Activated CD8-positive, alpha-beta memory T cell treated with anti-CD3 and anti-CD28 coated beads, Interleukin-2, amount 50 U/mL, for 4 hours (primary cell): Measurements from ENCODE around the gene SENP8.
"Not testable (repeated sequence)": the region's sequence is repeated elsewhere in the genome, so short reads cannot be mapped to it uniquely, and the experiment has no call there.

ENCODE experiments used
- DNase-seq: peaks from one replicate; pipeline ENCODE4 v3.0.0-alpha.2; 2020

The SENP8 gene

DNA sequence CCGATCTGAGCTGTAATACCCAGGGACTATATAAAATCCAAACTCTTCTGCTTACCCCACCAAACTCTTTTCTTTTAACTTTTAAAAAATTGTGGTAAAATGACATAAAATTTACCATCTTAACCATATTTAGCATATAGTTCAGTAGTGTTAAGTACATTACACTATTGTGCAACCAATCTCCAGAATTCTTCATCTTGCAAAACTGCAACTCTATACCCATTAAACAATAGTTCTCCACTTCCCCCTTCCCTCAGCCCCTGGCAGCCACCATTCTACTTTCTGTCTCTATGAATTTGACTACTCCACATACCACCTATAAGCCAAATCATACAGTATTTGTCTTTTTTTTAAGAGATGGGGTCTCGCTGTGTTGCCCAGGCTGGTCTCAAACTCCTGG, 38.7 kb downstream of the SENP8 start:
- no peak for DNase-seq

- DNase-seq: no peak
Observed at GRCh38 chr15:72160696-72161245, 42.6 kb downstream of the SENP8 start.

DNA sequence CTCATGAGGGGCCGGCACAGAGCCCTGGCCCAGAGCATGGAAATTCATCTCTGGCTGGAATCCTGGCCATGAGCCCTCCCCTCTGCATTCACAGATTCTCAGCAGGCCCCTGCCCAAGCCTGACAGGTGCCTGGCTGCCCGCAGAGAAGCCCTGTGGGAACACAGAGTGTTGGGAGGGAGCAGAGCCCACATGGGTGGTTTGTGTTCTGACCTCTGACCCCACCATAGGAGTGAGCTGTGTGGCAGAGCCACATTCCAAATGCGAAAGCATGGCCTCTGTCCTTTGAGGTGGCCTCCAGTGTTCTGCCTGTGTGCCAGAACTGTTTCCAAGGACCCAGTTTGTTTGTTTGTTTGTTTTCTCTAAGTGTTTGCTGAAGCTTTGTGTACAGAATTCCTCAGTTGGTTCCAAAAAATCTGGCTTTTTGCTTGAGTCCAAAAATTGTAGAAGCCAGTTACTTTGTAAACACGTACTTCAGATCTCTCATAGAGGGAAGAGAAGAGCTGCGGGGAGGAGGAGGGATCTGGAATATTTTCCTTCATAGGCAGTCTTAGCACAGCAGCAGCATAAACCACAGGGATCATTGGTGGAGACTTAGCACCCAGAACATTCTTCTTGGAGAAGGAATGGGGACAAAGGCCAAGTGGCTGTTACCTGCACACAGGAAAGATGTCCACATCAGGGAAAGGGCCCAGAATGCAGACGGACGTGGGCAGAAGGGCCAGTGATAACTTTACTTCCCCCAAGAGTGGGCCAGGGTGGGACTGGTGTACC, 43.3 kb downstream of the SENP8 start:
- DNase-seq: no peak

DNA sequence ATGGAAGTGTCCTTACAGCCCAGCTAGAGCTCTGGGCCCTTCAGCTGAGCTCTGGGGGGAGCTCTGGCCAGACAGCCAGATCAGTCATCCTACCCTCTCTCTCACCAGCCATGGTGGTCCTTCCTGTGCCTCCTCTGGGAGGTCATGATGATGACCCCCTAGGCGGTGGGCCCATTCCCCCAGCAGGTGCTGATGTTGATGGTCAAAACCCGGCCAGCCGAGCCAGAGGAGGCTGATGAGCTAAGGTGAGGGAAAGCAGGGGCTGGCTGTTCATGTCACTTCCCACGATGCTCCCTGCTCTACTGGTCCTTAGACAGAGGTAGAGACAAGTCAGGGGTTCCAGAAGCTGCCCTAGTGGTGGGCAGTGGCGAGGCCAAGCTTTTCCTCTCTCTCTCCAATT, 44.4 kb downstream of the SENP8 start:
- no peak for DNase-seq

DNA sequence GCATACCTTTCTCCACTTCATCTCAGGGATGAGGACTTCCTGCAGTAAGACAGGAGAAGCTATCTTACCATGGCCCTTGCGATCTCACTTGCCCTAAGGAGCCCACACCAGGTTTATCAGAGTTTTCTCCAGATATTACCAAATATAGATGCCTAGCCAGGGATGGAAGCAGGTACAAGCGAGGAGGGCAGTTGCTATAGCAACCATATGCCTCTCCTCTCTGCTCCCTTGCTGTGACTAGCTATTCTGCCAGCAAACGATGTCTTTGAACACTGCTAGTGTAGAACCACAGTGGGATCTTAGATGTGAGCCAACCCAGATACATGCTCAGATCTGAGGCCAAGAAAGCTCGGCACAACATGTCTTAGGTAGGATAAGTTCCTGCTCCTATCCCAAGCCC, 45.5 kb downstream of the SENP8 start:
- DNase-seq: no peak

GRCh38 chr15:72166716-72167417, 48.7 kb downstream of the SENP8 start:
- DNase-seq: no peak

GRCh38 chr15:72167445-72167844, 49.2 kb downstream of the SENP8 start:
- no peak for DNase-seq

GRCh38 chr15:72168131-72168807, 50.1 kb downstream of the SENP8 start:
- DNase-seq: no peak

- DNase-seq: no peak
Observed at GRCh38 chr15:72168808-72169190, 50.6 kb downstream of the SENP8 start.

- DNase-seq: no peak
Observed at GRCh38 chr15:72169236-72169920, 51.2 kb downstream of the SENP8 start.

DNA sequence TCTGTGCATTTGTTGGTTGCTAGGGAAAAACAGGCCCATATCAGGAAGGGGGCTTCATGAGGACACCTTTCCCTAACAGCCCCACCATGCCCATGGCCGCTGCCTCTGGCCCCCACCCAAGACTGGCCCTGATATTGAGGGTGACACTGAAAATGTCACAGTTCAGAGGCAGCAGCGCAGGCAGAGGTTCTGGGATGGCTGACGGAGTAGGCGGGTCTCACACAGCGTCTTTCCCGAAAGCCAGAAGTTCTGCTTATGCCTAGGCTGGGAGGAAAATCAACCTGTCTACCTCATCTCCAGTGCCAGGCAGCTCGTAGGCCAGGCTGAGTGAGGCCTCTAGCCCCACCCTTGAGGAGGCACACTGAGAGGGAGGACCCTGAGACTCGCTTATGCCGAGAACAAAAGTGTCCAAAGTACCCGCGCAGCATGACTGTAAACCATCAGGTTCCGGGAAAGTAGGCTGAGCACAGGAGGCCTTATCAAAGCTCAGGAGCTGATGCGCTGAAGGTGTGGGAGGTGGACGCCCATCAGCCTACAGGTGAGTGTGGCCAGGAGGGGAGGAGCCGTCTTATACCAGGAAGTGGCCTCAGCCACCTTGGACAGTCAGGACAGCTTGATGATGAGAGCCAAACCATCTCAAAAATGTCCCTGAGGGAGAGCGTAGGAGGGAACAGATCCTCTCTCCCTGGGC, 51.9 kb downstream of the SENP8 start:
- DNase-seq: no peak

- no peak for DNase-seq
Observed at GRCh38 chr15:72170691-72171090, 52.5 kb downstream of the SENP8 start.

DNA sequence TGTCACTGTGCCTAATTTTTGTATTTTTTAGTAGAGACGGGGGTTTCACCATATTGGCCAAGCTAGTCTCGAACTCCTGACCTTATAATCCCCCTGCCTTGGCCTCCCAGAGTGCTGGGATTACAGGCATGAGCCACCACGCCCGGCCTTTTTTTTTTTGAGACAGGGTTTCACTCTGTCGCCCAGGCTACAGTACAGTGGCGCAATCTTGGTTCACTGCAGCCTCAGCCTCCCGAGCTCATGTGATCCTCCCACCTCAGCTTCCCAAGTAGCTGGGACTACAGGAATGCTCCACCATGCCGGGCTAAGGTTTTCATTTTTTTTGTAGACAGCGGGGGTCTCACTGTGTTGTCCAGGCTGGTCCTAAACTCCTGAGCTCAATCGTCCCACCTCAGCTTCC, 53.8 kb downstream of the SENP8 start:
- DNase-seq: not testable (repeated sequence)

DNA sequence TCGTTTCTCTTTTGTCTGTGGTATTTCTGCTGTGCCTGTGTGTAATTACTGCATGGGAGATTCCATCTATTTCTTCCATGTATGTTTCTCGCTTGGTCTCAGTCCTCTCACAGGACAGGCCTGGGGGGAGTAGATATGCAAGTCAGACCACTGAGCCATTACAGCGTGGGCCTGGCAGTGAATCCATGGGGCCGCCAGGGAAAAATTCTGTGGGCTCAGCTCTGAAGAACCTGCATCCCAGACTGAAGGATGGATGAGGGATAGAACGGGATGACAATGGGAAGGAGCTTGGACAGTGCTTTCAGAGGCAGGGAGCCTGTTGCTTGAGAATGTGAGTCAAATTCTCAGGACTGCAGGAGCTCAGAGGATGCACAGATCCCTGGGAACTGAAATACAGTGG, 54.6 kb downstream of the SENP8 start:
- no peak for DNase-seq

DNA sequence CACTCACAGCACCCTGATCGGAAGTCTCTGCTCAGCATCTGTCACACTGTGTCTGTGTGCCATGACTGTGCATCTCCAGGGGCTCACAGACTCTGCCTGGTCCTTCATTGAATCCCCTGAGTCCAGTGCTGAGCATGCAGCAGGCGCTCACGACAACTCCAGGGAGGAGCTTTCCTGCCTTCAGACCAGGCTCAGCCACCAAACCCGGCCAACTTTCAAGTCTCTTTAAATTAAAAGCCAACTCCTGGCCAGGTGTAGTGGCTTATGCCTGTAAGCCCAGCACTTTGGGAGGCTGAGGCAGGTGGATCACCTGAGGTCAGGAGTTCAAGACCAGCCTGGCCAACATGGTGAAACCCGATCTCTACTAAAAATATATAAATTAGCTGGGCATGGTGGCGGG, 55.2 kb downstream of the SENP8 start:
- no peak for DNase-seq

- no peak for DNase-seq
Observed at GRCh38 chr15:72173864-72174550, 55.8 kb downstream of the SENP8 start.

DNA sequence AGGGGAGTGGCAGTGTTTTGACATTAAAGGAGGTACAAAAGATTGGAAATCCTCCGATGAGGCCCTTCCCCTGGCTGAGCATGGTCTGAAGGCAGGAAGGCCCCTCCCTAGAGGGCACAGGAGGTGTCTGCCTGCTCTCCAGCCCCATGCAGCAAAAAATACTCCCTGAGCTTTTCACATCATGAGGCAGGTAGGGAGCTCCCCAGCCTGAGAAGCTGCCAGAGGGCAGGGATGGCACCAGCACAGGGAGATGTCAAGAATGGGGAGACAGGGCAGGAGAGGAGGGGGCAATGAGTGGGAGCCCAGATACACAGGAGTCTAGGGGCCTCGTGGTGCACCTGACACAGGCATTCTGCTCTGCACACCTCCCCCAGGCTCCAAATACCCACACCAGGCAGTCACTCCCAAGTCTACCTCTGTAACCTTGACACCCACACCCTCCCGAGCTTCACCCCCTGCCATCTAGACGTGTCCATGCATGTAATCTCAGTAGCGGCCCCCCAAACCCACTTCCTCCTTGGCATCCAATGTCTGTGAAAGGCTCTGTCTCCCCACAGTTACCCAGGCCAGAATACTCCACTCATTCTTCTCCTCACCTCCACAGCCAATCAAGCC, 56.5 kb downstream of the SENP8 start:
- no peak for DNase-seq

- DNase-seq: no peak
Observed at GRCh38 chr15:72175186-72176044, 57.2 kb downstream of the SENP8 start.

DNA sequence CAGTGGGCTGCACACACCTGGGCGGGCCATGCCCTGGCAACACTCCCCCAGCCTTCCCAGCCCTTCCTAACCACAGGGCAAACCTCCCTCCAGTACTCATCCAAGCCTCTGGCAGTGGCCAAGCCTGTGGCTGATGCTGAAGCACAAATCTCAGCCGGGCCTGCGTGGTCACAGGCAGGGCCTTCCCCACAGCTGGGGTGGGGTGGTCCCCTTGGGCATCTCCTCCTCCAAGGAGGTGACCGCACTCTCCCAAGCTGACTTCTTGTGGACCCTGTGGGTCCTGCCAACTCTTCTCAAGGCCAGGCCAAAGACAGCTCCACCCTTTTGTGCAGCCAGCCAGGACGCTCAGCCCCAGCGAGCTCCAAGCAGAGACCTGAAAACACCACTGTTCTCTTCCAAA, 58.0 kb downstream of the SENP8 start:
- no peak for DNase-seq

DNA sequence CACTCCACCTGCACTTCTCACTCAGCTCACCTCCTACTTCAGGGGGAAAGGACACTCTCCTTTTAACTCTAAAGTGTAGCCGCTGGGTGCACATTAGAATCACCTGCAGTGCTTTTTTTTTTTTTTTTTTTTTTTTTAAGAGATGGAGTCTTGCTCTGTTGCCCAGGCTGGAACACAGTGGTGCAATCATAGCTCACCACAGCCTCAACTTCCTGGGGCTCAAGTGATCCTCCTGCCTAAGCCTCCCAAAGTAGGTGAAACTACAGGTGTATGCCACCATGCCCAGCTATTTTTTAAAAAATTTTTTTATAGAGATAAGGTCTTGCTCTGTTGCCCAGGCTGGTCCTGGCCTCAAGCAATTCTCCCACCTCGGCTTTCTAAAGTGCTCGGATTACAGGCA, 58.5 kb downstream of the SENP8 start:
- DNase-seq: no peak
